Peyer's patch (tissue), 4 donors: ENCODE results near the gene OR2L13. TPM values are rescaled to one million over a fixed set of nuclear protein-coding genes. Genes with fewer than 3 reads are reported as not detected.

ENCODE experiments used
- DNase-seq, 3 donors: peaks; one replicate each; pipeline ENCODE4 v3.0.0-alpha.2; 2017 to 2019
- H3K27ac ChIP-seq, 4 donors: fragments of 200-600 bp; sonication (generic); one replicate each; pipeline ENCODE4 v1.5.1; 2016 to 2019
- H3K27me3 ChIP-seq, 2 donors: fragments of 200-600 bp; sonication (generic); one replicate each; pipeline ENCODE4 v1.5.1; 2019
- H3K36me3 ChIP-seq, 3 donors: fragments of 200-600 bp; sonication (generic); one replicate each; pipeline ENCODE4 v1.5.1; 2016 to 2019
- H3K4me1 ChIP-seq, 4 donors: fragments of 200-600 bp; sonication (generic); one replicate each; pipeline ENCODE4 v1.5.1; 2016 to 2019
- H3K4me3 ChIP-seq, 4 donors: fragments of 200-600 bp; sonication (generic); 1 replicate in 3 of 4; 2 replicates in 1 of 4; pipeline ENCODE4 v1.5.1; 2016 to 2019; ENCODE audit warnings: mild to moderate bottlenecking in 1 of 4
- H3K9me3 ChIP-seq, 4 donors: fragments of 200-600 bp; sonication (generic); one replicate each; pipeline ENCODE4 v1.5.1; 2016 to 2019; ENCODE audit warnings: mild to moderate bottlenecking in 1 of 4
- CTCF ChIP-seq, 6 experiments: fragments of 450-650 bp in 4 of 6; fragments of 200-600 bp in 2 of 6; sonication (generic) in 1 of 6; IDR thresholded peaks; one replicate each; pipeline ENCODE4 v1.5.1; 2017 to 2019; ENCODE audit warnings: antibody characterized with exemption in 6 of 6, mild to moderate bottlenecking in 3 of 6, moderate library complexity in 1 of 6
- POLR2A ChIP-seq, 2 donors: fragments of 450-650 bp; IDR thresholded peaks; one replicate each; pipeline ENCODE4 v1.5.1; 2017; ENCODE audit warnings: antibody characterized with exemption in 2 of 2, mild to moderate bottlenecking in 2 of 2, moderate library complexity in 2 of 2
- total RNA-seq, 4 donors: library from RNA; depleted of rRNA; stranded (reverse); fragments of >200 nt; gene quantifications; one replicate each; pipeline ENCODE4 v1.1.0, GENCODE V29; 2016

OR2L13 gene
- total RNA-seq: not detected

GRCh38 chr1:248094884-248095283 lies at the start of gene OR2L13:
OR2L13 (plus strand) TSS chr1:248095184; CDS start chr1:248099376, 4,192 bp downstream.
- TF ChIP-seq POLR2A (IDR thresholded peaks at IDR 0.05): no peak
- no peak for TF ChIP-seq CTCF (IDR thresholded peaks at IDR 0.05)
- H3K9me3 ChIP-seq: peaks cover 0 to 5% (median 0%) of the 10 kb centered on the region in 4 donors
- DNase-seq: no peak
- no peak within 1 kb of the TSS for H3K4me3 ChIP-seq
- H3K27me3 ChIP-seq: no peaks in the 10 kb centered on the region
- no peak within 1 kb of the TSS for H3K27ac ChIP-seq
- H3K4me1 ChIP-seq: no peaks in the 10 kb centered on the region
- no peaks in the 10 kb centered on the region for H3K36me3 ChIP-seq

GRCh38 chr1:248045209-248045608 lies 49.8 kb upstream of the OR2L13 start:
- no peak for DNase-seq
- Histone ChIP-seq H3K4me3 (no peak overlapping the region), H3K9me3 (peaks cover 0 to 3% (median 0%) of the 10 kb centered on the region in 4 donors), H3K27me3 (no peaks in the 10 kb centered on the region), H3K4me1 (no peaks in the 10 kb centered on the region), H3K36me3 (no peaks in the 10 kb centered on the region), H3K27ac (no peak overlapping the region)
- TF ChIP-seq POLR2A (IDR thresholded peaks at IDR 0.05) (no peak), CTCF (IDR thresholded peaks at IDR 0.05) (no peak)

GRCh38 chr1:248046536-248046935 lies 48.4 kb upstream of the OR2L13 start, which contains the start of gene OR2L3:
OR2L3 (plus strand) TSS chr1:248046836; CDS start chr1:248060682, 13,846 bp downstream.
- no peaks in the 10 kb centered on the region for H3K36me3 ChIP-seq
- no peak for DNase-seq
- H3K27me3 ChIP-seq: no peaks in the 10 kb centered on the region
- H3K4me1 ChIP-seq: no peaks in the 10 kb centered on the region
- no peak within 1 kb of the TSS for H3K27ac ChIP-seq
- no peaks in the 10 kb centered on the region for H3K9me3 ChIP-seq
- TF ChIP-seq CTCF (IDR thresholded peaks at IDR 0.05) (no peak), POLR2A (IDR thresholded peaks at IDR 0.05) (no peak)
- H3K4me3 ChIP-seq: no peak within 1 kb of the TSS

- no peak for DNase-seq
- H3K4me3 ChIP-seq: no peak overlapping the region
- no peaks in the 10 kb centered on the region for H3K4me1 ChIP-seq
- H3K9me3 ChIP-seq: no peaks in the 10 kb centered on the region
- TF ChIP-seq CTCF (IDR thresholded peaks at IDR 0.05): no peak
- no peak for TF ChIP-seq POLR2A (IDR thresholded peaks at IDR 0.05)
- no peaks in the 10 kb centered on the region for H3K36me3 ChIP-seq
- no peak overlapping the region for H3K27ac ChIP-seq
- H3K27me3 ChIP-seq: no peaks in the 10 kb centered on the region
These were observed 48.0 kb upstream of the OR2L13 start for GRCh38 chr1:248047008-248047407.

- Histone ChIP-seq H3K4me3 (no peak overlapping the region), H3K36me3 (no peaks in the 10 kb centered on the region)
- TF ChIP-seq POLR2A (IDR thresholded peaks at IDR 0.05) (no peak), CTCF (IDR thresholded peaks at IDR 0.05) (no peak)
These were observed 40.3 kb upstream of the OR2L13 start for GRCh38 chr1:248054671-248055070.

GRCh38 chr1:248055261-248055660 lies 39.7 kb upstream of the OR2L13 start:
- Histone ChIP-seq H3K4me3 (no peak overlapping the region), H3K36me3 (no peaks in the 10 kb centered on the region), H3K27ac (no peak overlapping the region)

More at GRCh38 chr1:248054671-248055070, 40.3 kb upstream of the OR2L13 start:
- Histone ChIP-seq H3K27me3 (no peaks in the 10 kb centered on the region), H3K4me1 (no peaks in the 10 kb centered on the region), H3K9me3 (no peaks in the 10 kb centered on the region), H3K27ac (no peak overlapping the region)
- DNase-seq: no peak

More at GRCh38 chr1:248055261-248055660, 39.7 kb upstream of the OR2L13 start:
- no peak for TF ChIP-seq POLR2A (IDR thresholded peaks at IDR 0.05)
- TF ChIP-seq CTCF (IDR thresholded peaks at IDR 0.05): no peak
- Histone ChIP-seq H3K9me3 (no peaks in the 10 kb centered on the region), H3K4me1 (no peaks in the 10 kb centered on the region), H3K27me3 (no peaks in the 10 kb centered on the region)
- DNase-seq: no peak
